ENCODE data around the gene CTSW. TPM values are rescaled to one million over a fixed set of nuclear protein-coding genes. Genes with fewer than 3 reads are reported as not detected.
A peak's percentile ranks its signal among the peaks of the same experiment; 100 is the strongest.

The CTSW gene
- total RNA-seq, 2 experiments from 2014 or later, result 20.6 to 21.6 TPM

- H3K36me3 Mint-ChIP-seq (ENCODE audit: low read depth), result peaks cover 8% of the 10 kb centered on the region
- Histone ChIP-seq H3K27me3 (ENCODE audit: control insufficient read depth in 1 of 2, insufficient read depth in 2 of 2, low read length in 2 of 2) (no peaks in the 10 kb centered on the region), H3K4me3 (ENCODE audit: low read length) (no peak overlapping the region), H3K36me3 (ENCODE audit: insufficient read depth, low read length) (peaks cover 7% of the 10 kb centered on the region), H3K4me1 (ENCODE audit: insufficient read depth, low read length) (peaks cover 19% of the 10 kb centered on the region), H3K27ac (ENCODE audit: low read depth in 1 of 2, low read length in 2 of 2) (no peak overlapping the region), H3K9me3 (ENCODE audit: control insufficient read depth in 1 of 2, insufficient read depth in 1 of 2, low read length in 2 of 2) (no peaks in the 10 kb centered on the region)
- POLR2A ChIA-PET, result interaction anchor here (1.0 to 4.8 kb wide), 2 partner anchors 11 to 22 kb away, joined by 3 to 28 read pairs; partner anchors contain the start of genes CCDC85B and FIBP
- no peaks in the 10 kb centered on the region for H3K9me3 Mint-ChIP-seq
- ATAC-seq (ENCODE audit: poor library complexity) (no peak), DNase-seq (no peak)
- no peak overlapping the region for H3K27ac Mint-ChIP-seq
- no peak overlapping the region for H3K4me3 Mint-ChIP-seq
- intact Hi-C loops (cut with DNase I, micrococcal nuclease), result no loop called here
- H3K4me1 Mint-ChIP-seq (ENCODE audit: low read depth), result peaks cover 26% of the 10 kb centered on the region
- TF ChIP-seq CTCF (IDR thresholded peaks at IDR 0.05), result no peak
- CTCF ChIA-PET, result interaction anchor here (0.8 to 1.8 kb wide), 2 partner anchors 21 to 24 kb away, joined by 3 read pairs; partner anchors contain the start of genes CCDC85B and FIBP
- H3K27me3 Mint-ChIP-seq, result peaks cover 8% of the 10 kb centered on the region
These were observed 32.3 kb downstream of the CTSW start for GRCh38 chr11:65911682-65912568.

- no peak overlapping the region for H3K27ac Mint-ChIP-seq
- no peaks in the 10 kb centered on the region for H3K27me3 ChIP-seq (ENCODE audit: control insufficient read depth in 1 of 2, insufficient read depth in 2 of 2, low read length in 2 of 2)
- intact Hi-C loops (cut with DNase I, micrococcal nuclease), result no loop called here
- H3K4me1 ChIP-seq (ENCODE audit: insufficient read depth, low read length), result peaks cover 28% of the 10 kb centered on the region
- DNase-seq (peak in 2 of 14 experiments; percentile 28 to 50), ATAC-seq (ENCODE audit: poor library complexity) (no peak)
- H3K4me3 Mint-ChIP-seq, result no peak overlapping the region
- no peak overlapping the region for H3K4me3 ChIP-seq (ENCODE audit: low read length)
- CTCF ChIA-PET, result interaction anchor here (1.8 kb wide), 1 partner anchor 25 kb away, joined by 3 read pairs; the partner anchor contains the start of gene FIBP
- H3K36me3 Mint-ChIP-seq (ENCODE audit: low read depth), result peaks cover 12% of the 10 kb centered on the region
- H3K27ac ChIP-seq (ENCODE audit: low read depth in 1 of 2, low read length in 2 of 2), result no peak overlapping the region
- H3K4me1 Mint-ChIP-seq (ENCODE audit: low read depth), result peaks cover 31% of the 10 kb centered on the region
- no peaks in the 10 kb centered on the region for H3K9me3 Mint-ChIP-seq
- H3K27me3 Mint-ChIP-seq, result peaks cover 7% of the 10 kb centered on the region
- POLR2A ChIA-PET, result interaction anchor here (1.0 to 4.8 kb wide), 2 partner anchors 12 to 23 kb away, joined by 3 to 28 read pairs; partner anchors contain the start of genes CCDC85B and FIBP
- no peak for TF ChIP-seq CTCF (IDR thresholded peaks at IDR 0.05)
- H3K36me3 ChIP-seq (ENCODE audit: insufficient read depth, low read length), result peaks cover 15% of the 10 kb centered on the region
- no peaks in the 10 kb centered on the region for H3K9me3 ChIP-seq (ENCODE audit: control insufficient read depth in 1 of 2, insufficient read depth in 1 of 2, low read length in 2 of 2)
These were observed 33.2 kb downstream of the CTSW start for GRCh38 chr11:65912845-65913244.

DNA sequence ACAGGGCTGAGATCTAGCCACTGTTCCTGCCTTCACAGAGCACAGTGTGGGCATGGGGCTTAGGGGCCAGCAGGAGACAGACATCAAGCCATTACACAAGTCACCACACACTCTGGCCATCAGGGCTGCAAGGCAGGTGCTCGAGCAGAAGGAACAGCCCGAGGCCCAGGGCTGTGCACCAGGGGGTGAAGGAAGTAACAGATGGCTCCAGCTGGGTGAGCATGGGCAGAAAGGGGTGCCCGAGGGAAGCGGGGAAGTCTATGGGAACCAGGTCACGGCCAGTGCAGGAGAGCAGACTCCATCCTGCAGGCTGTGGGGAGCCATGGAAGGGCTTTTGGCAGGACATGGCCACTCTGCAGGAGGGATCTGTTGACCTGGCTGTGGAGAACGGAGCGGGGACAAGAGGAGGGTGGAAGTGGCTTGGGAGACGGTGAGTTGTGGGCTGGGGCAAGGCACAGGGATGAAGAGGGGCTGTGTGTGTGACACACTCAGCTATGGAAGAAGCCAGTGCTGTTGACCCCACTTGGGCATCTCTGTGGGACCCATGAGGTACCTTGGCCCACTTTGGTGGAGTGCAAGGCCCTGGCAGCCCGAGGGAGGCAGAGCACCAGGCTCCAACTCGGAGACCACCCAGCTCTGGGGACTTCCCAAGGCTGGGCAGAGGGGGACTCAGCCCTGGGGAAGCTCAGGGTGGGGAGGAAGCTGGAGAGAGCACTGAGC is 35.6 kb downstream of the CTSW start:
- intact Hi-C loops (cut with DNase I, micrococcal nuclease), result loop anchor here in 1 of 2 experiments (5.0 kb wide), 1 partner anchor 137 kb away; the partner anchor contains the start of gene SF3B2
- no peaks in the 10 kb centered on the region for H3K27me3 Mint-ChIP-seq
- peaks cover 16% of the 10 kb centered on the region for H3K36me3 ChIP-seq (ENCODE audit: insufficient read depth, low read length)
- TF ChIP-seq CTCF (IDR thresholded peaks at IDR 0.05), result no peak
- peaks cover 37% of the 10 kb centered on the region for H3K4me1 ChIP-seq (ENCODE audit: insufficient read depth, low read length)
- ChIA-PET POLR2A (interaction anchor here (0.6 to 2.4 kb wide), 4 partner anchors 9 to 201 kb away, joined by 3 to 13 read pairs (median 3); partner anchors contain the start of genes CCDC85B and SART1), CTCF (interaction anchor here (0.8 kb wide), 1 partner anchor 24 kb away, joined by 3 read pairs; the partner anchor contains the start of gene CCDC85B)
- no peaks in the 10 kb centered on the region for H3K9me3 Mint-ChIP-seq
- no peaks in the 10 kb centered on the region for H3K27me3 ChIP-seq (ENCODE audit: control insufficient read depth in 1 of 2, insufficient read depth in 2 of 2, low read length in 2 of 2)
- peak overlapping the region; percentile 75 for H3K27ac Mint-ChIP-seq
- no peak overlapping the region for H3K27ac ChIP-seq (ENCODE audit: low read depth in 1 of 2, low read length in 2 of 2)
- no peak for DNase-seq
- peaks cover 25% of the 10 kb centered on the region for H3K36me3 Mint-ChIP-seq (ENCODE audit: low read depth)
- H3K4me3 ChIP-seq (ENCODE audit: low read length), result no peak overlapping the region
- peak overlapping the region; percentile 69 for H3K4me3 Mint-ChIP-seq
- no peaks in the 10 kb centered on the region for H3K9me3 ChIP-seq (ENCODE audit: control insufficient read depth in 1 of 2, insufficient read depth in 1 of 2, low read length in 2 of 2)
- peaks cover 31% of the 10 kb centered on the region for H3K4me1 Mint-ChIP-seq (ENCODE audit: low read depth)
- no peak for ATAC-seq (ENCODE audit: poor library complexity)

All from CD4-positive, alpha-beta T cell (primary cell).